ENCODE results near the gene RADIL.
"Not testable (repeated sequence)": the region's sequence is repeated elsewhere in the genome, so short reads cannot be mapped to it uniquely, and the experiment has no call there.

Gene RADIL

GRCh38 chr7:4883372-4884144 lies at the start of gene RADIL:
TSS of gene RADIL (minus strand) at chr7:4883716. CDS start at chr7:4878139, 5,577 bp downstream.
- peak; percentile 81 to 87 (median 83) for DNase-seq

GRCh38 chr7:4931943-4932342 lies 48.4 kb upstream of the RADIL start:
- no peak for DNase-seq

GRCh38 chr7:4929005-4929404 lies 45.5 kb upstream of the RADIL start:
- DNase-seq = no peak

- no peak for DNase-seq
Measured at GRCh38 chr7:4928445-4928844, 44.9 kb upstream of the RADIL start.

GRCh38 chr7:4919969-4920766 lies 36.7 kb upstream of the RADIL start:
- DNase-seq = no peak

GRCh38 chr7:4916113-4916512 lies 32.6 kb upstream of the RADIL start:
- DNase-seq = no peak

GRCh38 chr7:4911111-4911828 lies 27.8 kb upstream of the RADIL start:
- DNase-seq = no peak

- no peak for DNase-seq
Measured at GRCh38 chr7:4906682-4907081, 23.2 kb upstream of the RADIL start.

- DNase-seq = no peak
Measured at GRCh38 chr7:4905171-4905570, 21.7 kb upstream of the RADIL start.

GRCh38 chr7:4904346-4904745 lies 20.8 kb upstream of the RADIL start:
- DNase-seq = no peak

- DNase-seq = no peak
Measured at GRCh38 chr7:4895766-4896165, 12.2 kb upstream of the RADIL start.

GRCh38 chr7:4894482-4894881 lies 11.0 kb upstream of the RADIL start:
- DNase-seq = no peak

- no peak for DNase-seq
Measured at GRCh38 chr7:4893929-4894475, 10.5 kb upstream of the RADIL start.

- DNase-seq = not testable (repeated sequence)
Measured at GRCh38 chr7:4893188-4893587, 9.7 kb upstream of the RADIL start.

- DNase-seq = not testable (repeated sequence)
Measured at GRCh38 chr7:4891522-4891921, 8.0 kb upstream of the RADIL start.

GRCh38 chr7:4889682-4890081 lies 6.2 kb upstream of the RADIL start:
- no peak for DNase-seq

GRCh38 chr7:4888161-4888560 lies 4.6 kb upstream of the RADIL start:
- DNase-seq = no peak

GRCh38 chr7:4886671-4887070 lies 3.2 kb upstream of the RADIL start:
- DNase-seq = no peak

- DNase-seq = no peak
Measured at GRCh38 chr7:4885317-4885807, 1.8 kb upstream of the RADIL start.

- DNase-seq = no peak
Measured at GRCh38 chr7:4884164-4884563, 648 bp upstream of the RADIL start.

GRCh38 chr7:4883033-4883371 lies 514 bp downstream of the RADIL start:
- DNase-seq = no peak

GRCh38 chr7:4882169-4883032 lies 1.1 kb downstream of the RADIL start:
- DNase-seq = no peak
